Endothelial cell of umbilical vein (primary cell): Measurements from ENCODE around the gene ALDOA. TPM values are rescaled to one million over a fixed set of nuclear protein-coding genes. Genes with fewer than 3 reads are reported as not detected.

Experiments used
- BruUV-seq: library from RNA; stranded (reverse); fragments of 400-500 nt; replicated peaks from 2 replicates; lab custom pipeline; 2021; lab: Mats Ljungman, UMichigan
- CTCF ChIA-PET: fragments of 300-600, 350-600 bp; sonication (Branson Sonifier 250); formaldehyde crosslinking; loops from one replicate; lab custom pipeline; 2021; ENCODE audit warnings: antibody characterized with exemption, inconsistent platforms; lab: Charles Lee
- POLR2A ChIA-PET: fragments of 300-600, 350-600 bp; sonication (Branson Sonifier 250); formaldehyde crosslinking; loops from one replicate; lab custom pipeline; 2021; ENCODE audit warnings: antibody characterized with exemption, inconsistent platforms; lab: Charles Lee
- DNase-seq: peaks from one replicate; pipeline ENCODE4 v3.0.0-alpha.2; 2011; ENCODE audit warnings: low read depth, low spot score
- FAIRE-seq: peaks from 2 replicates; lab custom pipeline; 2011; peaks lifted over from hg19 to GRCh38; lab: Jason Lieb, UNC
- H2AFZ ChIP-seq: 2 replicates; pipeline ENCODE4 v1.6.0; 2012; ENCODE audit warnings: low read depth, low read length, control low read depth, inconsistent platforms
- H3K27ac ChIP-seq: 2 replicates; pipeline ENCODE4 v1.5.1; 2011; ENCODE audit warnings: low read depth, mild to moderate bottlenecking, control low read depth, low read length, moderate library complexity; ENCODE audit not compliant: insufficient read depth
- H3K27me3 ChIP-seq, 2 experiments: 2 replicates each; pipeline versions ENCODE4 v1.6.0 to v1.6.1; 2011; ENCODE audit warnings: low read length in 2 of 2, mixed read lengths in 1 of 2; ENCODE audit not compliant: control insufficient read depth in 2 of 2, insufficient read depth in 2 of 2
- H3K36me3 ChIP-seq, 2 experiments: 2 replicates in 1 of 2; 3 replicates in 1 of 2; pipeline ENCODE4 v1.5.1; 2011; ENCODE audit warnings: low read length in 2 of 2, mild to moderate bottlenecking in 1 of 2, moderate library complexity in 1 of 2; ENCODE audit not compliant: control insufficient read depth in 2 of 2, insufficient read depth in 2 of 2; ENCODE audit errors: extremely low read depth in 1 of 2
- H3K4me1 ChIP-seq: 3 replicates; pipeline ENCODE4 v1.5.1; 2011; ENCODE audit warnings: mild to moderate bottlenecking, low read length; ENCODE audit not compliant: control insufficient read depth, insufficient read depth; ENCODE audit errors: extremely low read depth
- H3K4me2 ChIP-seq: 2 replicates; pipeline ENCODE4 v1.6.1; 2011; ENCODE audit warnings: low read length, control low read depth, mixed read lengths; ENCODE audit not compliant: insufficient read depth
- H3K4me3 ChIP-seq, 3 experiments: fragments of 200-600 bp in 1 of 3; sonication (generic), shearing (Covaris generic) in 1 of 3; replicated peaks in 1 of 3; 2 replicates each; pipeline ENCODE4 v1.5.1; 2011 to 2016; ENCODE audit warnings: control low read depth in 3 of 3, low read length in 3 of 3, mild to moderate bottlenecking in 2 of 3, inconsistent platforms in 1 of 3, low read depth in 1 of 3, moderate library complexity in 1 of 3; ENCODE audit not compliant: insufficient read depth in 1 of 3
- H3K79me2 ChIP-seq: 2 replicates; pipeline ENCODE4 v1.6.0; 2012; ENCODE audit warnings: low read length, inconsistent platforms; ENCODE audit not compliant: control insufficient read depth, insufficient read depth
- H3K9ac ChIP-seq: replicated peaks from 2 replicates; pipeline ENCODE3; 2011; ENCODE audit warnings: low read length, control low read depth; ENCODE audit not compliant: insufficient read depth; ENCODE audit errors: extremely low read depth
- H3K9me1 ChIP-seq: replicated peaks from 3 replicates; pipeline ENCODE4 v1.6.0; 2011; ENCODE audit warnings: mild to moderate bottlenecking, low read length; ENCODE audit not compliant: control insufficient read depth, insufficient read depth; ENCODE audit errors: extremely low read depth
- H3K9me3 ChIP-seq: replicated peaks from 2 replicates; pipeline ENCODE4 v1.5.1; 2012; ENCODE audit warnings: low read length, inconsistent platforms; ENCODE audit not compliant: control insufficient read depth, insufficient read depth
- H4K20me1 ChIP-seq: replicated peaks from 2 replicates; pipeline ENCODE3; 2011; ENCODE audit warnings: mild to moderate bottlenecking, low read length; ENCODE audit not compliant: control insufficient read depth, insufficient read depth; ENCODE audit errors: extremely low read depth
- EZH2 ChIP-seq: IDR thresholded peaks from 2 replicates; pipeline ENCODE4 v1.6.1; 2012; ENCODE audit warnings: borderline replicate concordance, low read depth, mild to moderate bottlenecking, moderate library complexity, low read length, inconsistent platforms; ENCODE audit not compliant: severe bottlenecking
- FOS ChIP-seq: IDR thresholded peaks from 2 replicates; pipeline ENCODE4 v1.6.1; 2011; ENCODE audit warnings: mild to moderate bottlenecking, low read length, moderate library complexity, borderline replicate concordance; ENCODE audit not compliant: insufficient read depth
- GATA2 ChIP-seq: IDR thresholded peaks from 2 replicates; pipeline ENCODE4 v1.7.0; 2011; ENCODE audit warnings: low read depth, mild to moderate bottlenecking, moderate library complexity, mixed read lengths, low read length; ENCODE audit not compliant: insufficient read length, insufficient read depth
- JUN ChIP-seq: IDR thresholded peaks from 2 replicates; pipeline ENCODE4 v1.6.1; 2011; ENCODE audit warnings: borderline replicate concordance, low read depth; ENCODE audit not compliant: insufficient read length, insufficient read depth
- MYC ChIP-seq: IDR thresholded peaks from one replicate; pipeline ENCODE4 v1.6.1; 2011; ENCODE audit warnings: mild to moderate bottlenecking, low read depth, low read length
- POLR2A ChIP-seq: IDR thresholded peaks from 2 replicates; pipeline ENCODE4 v1.6.1; 2012; ENCODE audit warnings: low read depth, mild to moderate bottlenecking, control low read depth, low read length
- POLR2AphosphoS5 ChIP-seq: IDR thresholded peaks from 2 replicates; pipeline ENCODE4 v1.6.1; 2012; ENCODE audit warnings: low read depth, mild to moderate bottlenecking, control low read depth, low read length, moderate library complexity; ENCODE audit not compliant: insufficient read depth
- dilution Hi-C: fragments of 300-500 bp; cut with MboI; formaldehyde crosslinking; loops from one replicate; pipeline ENCODE4 v1.15.0; 2019; ENCODE audit warnings: low sequenced_read_pairs; ENCODE audit not compliant: extremely low pct_ligation_motif_present
- intact Hi-C: fragments of 100-400 bp; cut with micrococcal nuclease; formaldehyde crosslinking; loops from one replicate; pipeline ENCODE4 v1.10.0; 2022
- polyA plus RNA-seq, 4 experiments: library from polyadenylated mRNA; depleted of rRNA in 3 of 4; stranded (reverse) in 3 of 4; unstranded in 1 of 4; fragments of >200 nt; gene quantifications; 2 replicates each; pipeline versions ENCODE4 v1.2.1 to v1.2.3, GENCODE V29; 2011 to 2012; ENCODE audit warnings: missing spikeins in 1 of 4
- total RNA-seq: library from RNA; stranded (reverse); gene quantifications from 2 replicates; pipeline ENCODE4 v1.2.3, GENCODE V29; 2021
- TF ChIP-seq, protein P1 (sequence below), 2 donors: IDR thresholded peaks; 1 replicate in 1 of 2; 2 replicates in 1 of 2; pipeline ENCODE4 v1.5.1; 2011; ENCODE audit warnings: low read length in 2 of 2, mild to moderate bottlenecking in 2 of 2, moderate library complexity in 2 of 2, control low read depth in 1 of 2, inconsistent platforms in 1 of 2, low read depth in 1 of 2; ENCODE audit not compliant: insufficient read depth in 1 of 2; ENCODE audit errors: extremely low read depth in 1 of 2
- TF ChIP-seq, protein P2 (sequence below): IDR thresholded peaks from 2 replicates; pipeline ENCODE4 v1.6.1; 2011; ENCODE audit not compliant: insufficient read depth, insufficient read length

The ALDOA gene
- total and polyA plus RNA-seq, 2 donors (not counting 3 experiments of a cell fraction or from before 2014, with no cell fraction given) = 871 to 1,114 TPM

DNA sequence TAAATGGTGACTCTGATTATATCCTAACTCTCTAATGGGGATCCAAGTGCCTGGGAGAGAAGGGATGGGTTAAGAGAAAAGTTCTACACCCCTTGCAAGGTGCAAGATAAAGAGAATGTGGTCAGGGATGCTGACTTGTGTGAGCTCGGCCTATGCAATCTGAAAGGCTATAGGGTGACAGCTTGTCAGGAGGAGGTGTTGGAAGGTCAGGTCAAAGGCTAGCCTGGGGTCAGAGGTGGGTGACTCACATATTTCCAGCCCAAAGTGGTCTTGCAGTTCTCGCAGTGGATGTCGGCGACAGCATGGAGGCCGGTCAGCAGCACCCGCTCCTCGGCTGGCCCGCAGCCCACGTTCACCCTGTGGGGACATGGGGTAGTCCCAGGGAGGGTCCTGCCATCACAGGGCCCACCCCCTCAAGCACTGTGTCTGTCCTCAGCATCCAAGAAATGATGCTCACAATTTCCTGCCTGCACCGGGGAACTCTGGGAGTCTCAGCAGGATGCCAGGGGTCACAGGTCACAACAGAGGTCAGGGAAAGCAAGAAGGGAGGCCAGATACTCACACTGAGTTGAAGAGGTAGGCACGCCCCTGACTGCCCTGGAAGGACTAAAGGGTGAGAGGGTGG lies 29.1 kb downstream of the ALDOA start:
- no peaks in the 10 kb centered on the region for H3K27me3 ChIP-seq
- TF ChIP-seq POLR2A (no peak), EZH2 (no peak), MYC (no peak), POLR2AphosphoS5 (no peak), GATA2 (no peak), JUN (no peak), FOS (no peak)
- TF ChIP-seq, protein P1, sequence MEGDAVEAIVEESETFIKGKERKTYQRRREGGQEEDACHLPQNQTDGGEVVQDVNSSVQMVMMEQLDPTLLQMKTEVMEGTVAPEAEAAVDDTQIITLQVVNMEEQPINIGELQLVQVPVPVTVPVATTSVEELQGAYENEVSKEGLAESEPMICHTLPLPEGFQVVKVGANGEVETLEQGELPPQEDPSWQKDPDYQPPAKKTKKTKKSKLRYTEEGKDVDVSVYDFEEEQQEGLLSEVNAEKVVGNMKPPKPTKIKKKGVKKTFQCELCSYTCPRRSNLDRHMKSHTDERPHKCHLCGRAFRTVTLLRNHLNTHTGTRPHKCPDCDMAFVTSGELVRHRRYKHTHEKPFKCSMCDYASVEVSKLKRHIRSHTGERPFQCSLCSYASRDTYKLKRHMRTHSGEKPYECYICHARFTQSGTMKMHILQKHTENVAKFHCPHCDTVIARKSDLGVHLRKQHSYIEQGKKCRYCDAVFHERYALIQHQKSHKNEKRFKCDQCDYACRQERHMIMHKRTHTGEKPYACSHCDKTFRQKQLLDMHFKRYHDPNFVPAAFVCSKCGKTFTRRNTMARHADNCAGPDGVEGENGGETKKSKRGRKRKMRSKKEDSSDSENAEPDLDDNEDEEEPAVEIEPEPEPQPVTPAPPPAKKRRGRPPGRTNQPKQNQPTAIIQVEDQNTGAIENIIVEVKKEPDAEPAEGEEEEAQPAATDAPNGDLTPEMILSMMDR (IDR thresholded peaks at IDR 0.05; ENCODE audit: extremely low read depth in 1 of 2, insufficient read depth in 1 of 2, low read depth in 1 of 2, low read length in 2 of 2) = no peak
- TF ChIP-seq, protein P2, sequence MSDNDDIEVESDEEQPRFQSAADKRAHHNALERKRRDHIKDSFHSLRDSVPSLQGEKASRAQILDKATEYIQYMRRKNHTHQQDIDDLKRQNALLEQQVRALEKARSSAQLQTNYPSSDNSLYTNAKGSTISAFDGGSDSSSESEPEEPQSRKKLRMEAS = no peak
- no peak overlapping the region for H2AFZ ChIP-seq
- DNase-seq (no peak), FAIRE-seq (no peak)
- dilution Hi-C loops (no loop called here), intact Hi-C loops (loop anchor here (10.0 kb wide), 2 partner anchors 310 to 560 kb away; partner anchors contain the start of genes FBRS, PRR14 and ZNF771)
- H3K36me3 ChIP-seq = peaks cover 0 to 8% of the 10 kb centered on the region in 2 experiments
- no peak overlapping the region for H3K27ac ChIP-seq
- TSS peak; percentile 26 for BruUV-seq
- H3K4me1 ChIP-seq = peaks cover 23% of the 10 kb centered on the region
- peak overlapping the region in 1 of 3 experiments; percentile 76 for H3K4me3 ChIP-seq
- H3K79me2 ChIP-seq = no peaks in the 10 kb centered on the region
- no peaks in the 10 kb centered on the region for H3K9me1 ChIP-seq
- peaks cover 3% of the 10 kb centered on the region for H3K9me3 ChIP-seq
- no peak overlapping the region for H3K9ac ChIP-seq
- ChIA-PET POLR2A (no interaction called here), CTCF (interaction anchor here (3.5 kb wide), 1 partner anchor 19 kb away, joined by 33 read pairs; the partner anchor contains the start of gene PPP4C)
- no peak overlapping the region for H3K4me2 ChIP-seq
- no peaks in the 10 kb centered on the region for H4K20me1 ChIP-seq
